Lower leg skin (tissue), 3 donors: ENCODE results near the gene OR6T1.

Source experiments
- POLR2A ChIP-seq, 2 donors: fragments of 450-650 bp; IDR thresholded peaks; one replicate each; pipeline ENCODE4 v1.6.1; 2016 to 2017; ENCODE audit warnings: antibody characterized with exemption in 2 of 2, mild to moderate bottlenecking in 1 of 2, moderate library complexity in 1 of 2
- TF ChIP-seq, protein P1 (sequence below), 3 donors: fragments of 450-650 bp; IDR thresholded peaks; one replicate each; pipeline ENCODE4 v1.5.1; 2016; ENCODE audit warnings: antibody characterized with exemption in 3 of 3, mild to moderate bottlenecking in 3 of 3, moderate library complexity in 2 of 3

DNA sequence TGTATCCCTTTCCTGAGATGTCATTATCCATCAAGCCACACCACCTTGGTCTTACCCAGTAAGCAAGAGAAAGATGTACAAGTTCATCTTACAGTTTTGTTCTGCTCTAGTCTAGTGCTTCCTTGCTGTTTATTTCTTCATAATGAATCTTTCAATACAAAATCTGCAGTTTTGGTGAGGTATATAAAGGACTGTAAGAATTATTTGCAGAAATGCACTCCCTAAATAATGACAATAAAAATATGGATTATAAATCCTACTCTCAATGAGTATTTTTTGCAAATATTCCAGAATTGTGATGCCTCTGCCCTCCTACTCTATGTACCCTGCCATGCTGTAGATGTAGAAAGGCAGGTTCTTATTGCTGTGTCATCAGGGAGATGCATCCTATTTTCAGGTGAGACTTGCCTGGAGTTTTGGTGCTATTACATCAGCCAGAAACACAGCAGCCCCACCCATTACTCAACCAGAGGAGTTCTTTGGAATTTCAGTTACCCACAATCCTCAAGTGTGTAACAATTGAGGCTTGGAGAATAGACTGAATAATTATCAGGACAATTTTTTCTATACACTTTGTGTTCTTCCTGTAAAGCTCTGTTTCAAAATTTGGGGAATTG, 34.2 kb upstream of the OR6T1 start, which contains the start of gene OR10S1:
- TF ChIP-seq, protein P1, sequence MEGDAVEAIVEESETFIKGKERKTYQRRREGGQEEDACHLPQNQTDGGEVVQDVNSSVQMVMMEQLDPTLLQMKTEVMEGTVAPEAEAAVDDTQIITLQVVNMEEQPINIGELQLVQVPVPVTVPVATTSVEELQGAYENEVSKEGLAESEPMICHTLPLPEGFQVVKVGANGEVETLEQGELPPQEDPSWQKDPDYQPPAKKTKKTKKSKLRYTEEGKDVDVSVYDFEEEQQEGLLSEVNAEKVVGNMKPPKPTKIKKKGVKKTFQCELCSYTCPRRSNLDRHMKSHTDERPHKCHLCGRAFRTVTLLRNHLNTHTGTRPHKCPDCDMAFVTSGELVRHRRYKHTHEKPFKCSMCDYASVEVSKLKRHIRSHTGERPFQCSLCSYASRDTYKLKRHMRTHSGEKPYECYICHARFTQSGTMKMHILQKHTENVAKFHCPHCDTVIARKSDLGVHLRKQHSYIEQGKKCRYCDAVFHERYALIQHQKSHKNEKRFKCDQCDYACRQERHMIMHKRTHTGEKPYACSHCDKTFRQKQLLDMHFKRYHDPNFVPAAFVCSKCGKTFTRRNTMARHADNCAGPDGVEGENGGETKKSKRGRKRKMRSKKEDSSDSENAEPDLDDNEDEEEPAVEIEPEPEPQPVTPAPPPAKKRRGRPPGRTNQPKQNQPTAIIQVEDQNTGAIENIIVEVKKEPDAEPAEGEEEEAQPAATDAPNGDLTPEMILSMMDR (IDR thresholded peaks at IDR 0.05) = no peak
- TF ChIP-seq POLR2A (IDR thresholded peaks at IDR 0.05) = no peak
